NCI-H748 (cell line): Measurements from ENCODE around the gene PLA2G2D.

Experiments
- DNase-seq: peaks from one replicate; lab custom pipeline; 2025; ENCODE audit not compliant: unreplicated experiment; lab: John Stamatoyannopoulos, UW

The PLA2G2D gene

GRCh38 chr1:20089328-20090077 is 29.8 kb downstream of the PLA2G2D start:
- DNase-seq, result no peak

- DNase-seq, result no peak
Measured at GRCh38 chr1:20087668-20088067, 31.7 kb downstream of the PLA2G2D start.

- DNase-seq, result no peak
Measured at GRCh38 chr1:20086800-20087199, 32.5 kb downstream of the PLA2G2D start.

- DNase-seq, result no peak
Measured at GRCh38 chr1:20083178-20083944, 36.0 kb downstream of the PLA2G2D start.

GRCh38 chr1:20082772-20083171 is 36.6 kb downstream of the PLA2G2D start:
- DNase-seq, result no peak

- DNase-seq, result no peak
Measured at GRCh38 chr1:20081353-20081810, 38.0 kb downstream of the PLA2G2D start.

GRCh38 chr1:20080441-20081352 is 38.6 kb downstream of the PLA2G2D start:
- no peak for DNase-seq

- no peak for DNase-seq
Measured at GRCh38 chr1:20079661-20080305, 39.6 kb downstream of the PLA2G2D start.

GRCh38 chr1:20078711-20079110 is 40.6 kb downstream of the PLA2G2D start:
- no peak for DNase-seq

- DNase-seq, result no peak
Measured at GRCh38 chr1:20078171-20078651, 41.1 kb downstream of the PLA2G2D start.

GRCh38 chr1:20076710-20077461 is 42.5 kb downstream of the PLA2G2D start:
- DNase-seq, result peak; percentile 42

- no peak for DNase-seq
Measured at GRCh38 chr1:20076223-20076622, 43.1 kb downstream of the PLA2G2D start.

GRCh38 chr1:20075345-20075744 is 44.0 kb downstream of the PLA2G2D start:
- no peak for DNase-seq

- no peak for DNase-seq
Measured at GRCh38 chr1:20074725-20075171, 44.6 kb downstream of the PLA2G2D start.

- no peak for DNase-seq
Measured at GRCh38 chr1:20074055-20074724, 45.1 kb downstream of the PLA2G2D start.

GRCh38 chr1:20073256-20073655 is 46.1 kb downstream of the PLA2G2D start:
- DNase-seq, result no peak

- DNase-seq, result no peak
Measured at GRCh38 chr1:20072771-20073170, 46.6 kb downstream of the PLA2G2D start.

- no peak for DNase-seq
Measured at GRCh38 chr1:20071416-20071815, 47.9 kb downstream of the PLA2G2D start.

- DNase-seq, result no peak
Measured at GRCh38 chr1:20070357-20070756, 49.0 kb downstream of the PLA2G2D start.
